Liver (tissue), 3 donors: ENCODE data around the gene ADARB1.

ENCODE experiments used
- FOXA1 ChIP-seq: IDR thresholded peaks from 2 replicates; pipeline ENCODE4 v1.6.1; 2016; ENCODE audit warnings: antibody characterized with exemption
- GABPA ChIP-seq, 2 donors: IDR thresholded peaks in 1 of 2; conservative IDR thresholded peaks in 1 of 2; 2 replicates each; pipeline ENCODE4 v1.6.1; 2016; ENCODE audit warnings: antibody characterized with exemption in 2 of 2, mild to moderate bottlenecking in 1 of 2, moderate library complexity in 1 of 2
- RAD21 ChIP-seq, 2 donors: IDR thresholded peaks; 2 replicates each; pipeline ENCODE4 v1.6.1; 2016; ENCODE audit warnings: antibody characterized with exemption in 2 of 2, mild to moderate bottlenecking in 2 of 2
- SP1 ChIP-seq: IDR thresholded peaks from 2 replicates; pipeline ENCODE4 v1.6.1; 2018; ENCODE audit warnings: antibody characterized with exemption, mild to moderate bottlenecking
- TF ChIP-seq, protein P1 (sequence below): fragments of 150-350 bp; IDR thresholded peaks from 2 replicates; pipeline ENCODE4 v1.5.1; 2017; ENCODE audit warnings: improper control_type of control experiment, low read depth, low read length; ENCODE audit not compliant: missing input control
- TF ChIP-seq, protein P2 (sequence below): IDR thresholded peaks from 2 replicates; pipeline ENCODE4 v1.6.1; 2016; ENCODE audit warnings: antibody characterized with exemption
- TF ChIP-seq, protein P3 (sequence below): IDR thresholded peaks from 2 replicates; pipeline ENCODE4 v1.6.1; 2016; ENCODE audit warnings: antibody characterized with exemption, mild to moderate bottlenecking
- TF ChIP-seq, protein P4 (sequence below): IDR thresholded peaks from 2 replicates; pipeline ENCODE4 v1.6.1; 2016; ENCODE audit warnings: antibody characterized with exemption
- donor health status: healthy.
- donor health status: healthy.

DNA sequence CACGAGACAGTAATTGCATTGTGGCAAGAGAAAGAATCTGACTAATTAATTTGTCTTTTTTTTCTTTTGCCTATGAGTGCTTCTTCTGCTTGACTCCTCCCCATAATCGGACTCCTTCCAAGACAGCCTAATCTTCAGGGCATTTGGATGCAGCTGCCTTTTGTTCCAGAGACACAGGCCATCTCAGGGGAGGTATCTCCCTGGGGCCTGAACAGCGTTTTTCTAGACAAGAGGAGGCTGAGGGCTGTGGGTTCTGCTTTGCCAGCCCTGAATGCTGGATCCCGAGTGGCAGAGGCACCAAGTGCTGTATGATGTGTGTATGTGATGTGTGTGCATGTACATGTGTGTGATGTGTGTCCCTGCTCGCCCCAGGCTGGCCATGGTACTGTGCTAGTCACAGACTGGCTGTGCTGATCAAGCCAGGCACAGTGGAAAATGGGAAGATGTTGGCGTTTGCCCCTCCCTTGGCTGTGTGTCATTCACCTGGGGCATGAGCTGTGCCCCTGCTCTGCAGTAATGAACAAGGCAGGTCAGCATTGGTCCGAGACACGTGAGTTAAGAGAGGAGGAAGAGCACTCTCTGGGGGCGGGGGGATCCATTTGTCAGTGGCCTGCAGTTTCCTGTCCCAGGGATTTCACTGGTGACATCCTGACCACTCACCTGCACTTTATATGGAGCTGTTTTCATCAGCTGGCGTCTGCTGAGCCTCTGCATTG lies 77.2 kb downstream of the ADARB1 start:
- TF ChIP-seq, protein P1, sequence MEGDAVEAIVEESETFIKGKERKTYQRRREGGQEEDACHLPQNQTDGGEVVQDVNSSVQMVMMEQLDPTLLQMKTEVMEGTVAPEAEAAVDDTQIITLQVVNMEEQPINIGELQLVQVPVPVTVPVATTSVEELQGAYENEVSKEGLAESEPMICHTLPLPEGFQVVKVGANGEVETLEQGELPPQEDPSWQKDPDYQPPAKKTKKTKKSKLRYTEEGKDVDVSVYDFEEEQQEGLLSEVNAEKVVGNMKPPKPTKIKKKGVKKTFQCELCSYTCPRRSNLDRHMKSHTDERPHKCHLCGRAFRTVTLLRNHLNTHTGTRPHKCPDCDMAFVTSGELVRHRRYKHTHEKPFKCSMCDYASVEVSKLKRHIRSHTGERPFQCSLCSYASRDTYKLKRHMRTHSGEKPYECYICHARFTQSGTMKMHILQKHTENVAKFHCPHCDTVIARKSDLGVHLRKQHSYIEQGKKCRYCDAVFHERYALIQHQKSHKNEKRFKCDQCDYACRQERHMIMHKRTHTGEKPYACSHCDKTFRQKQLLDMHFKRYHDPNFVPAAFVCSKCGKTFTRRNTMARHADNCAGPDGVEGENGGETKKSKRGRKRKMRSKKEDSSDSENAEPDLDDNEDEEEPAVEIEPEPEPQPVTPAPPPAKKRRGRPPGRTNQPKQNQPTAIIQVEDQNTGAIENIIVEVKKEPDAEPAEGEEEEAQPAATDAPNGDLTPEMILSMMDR: no peak
- TF ChIP-seq GABPA (IDR thresholded peaks at IDR 0.05 in 1 of 2, conservative IDR thresholded peaks at IDR 0.05 in 1 of 2): no peak
- TF ChIP-seq SP1: no peak
- TF ChIP-seq, protein P2, sequence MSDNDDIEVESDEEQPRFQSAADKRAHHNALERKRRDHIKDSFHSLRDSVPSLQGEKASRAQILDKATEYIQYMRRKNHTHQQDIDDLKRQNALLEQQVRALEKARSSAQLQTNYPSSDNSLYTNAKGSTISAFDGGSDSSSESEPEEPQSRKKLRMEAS: no peak
- TF ChIP-seq, protein P3, sequence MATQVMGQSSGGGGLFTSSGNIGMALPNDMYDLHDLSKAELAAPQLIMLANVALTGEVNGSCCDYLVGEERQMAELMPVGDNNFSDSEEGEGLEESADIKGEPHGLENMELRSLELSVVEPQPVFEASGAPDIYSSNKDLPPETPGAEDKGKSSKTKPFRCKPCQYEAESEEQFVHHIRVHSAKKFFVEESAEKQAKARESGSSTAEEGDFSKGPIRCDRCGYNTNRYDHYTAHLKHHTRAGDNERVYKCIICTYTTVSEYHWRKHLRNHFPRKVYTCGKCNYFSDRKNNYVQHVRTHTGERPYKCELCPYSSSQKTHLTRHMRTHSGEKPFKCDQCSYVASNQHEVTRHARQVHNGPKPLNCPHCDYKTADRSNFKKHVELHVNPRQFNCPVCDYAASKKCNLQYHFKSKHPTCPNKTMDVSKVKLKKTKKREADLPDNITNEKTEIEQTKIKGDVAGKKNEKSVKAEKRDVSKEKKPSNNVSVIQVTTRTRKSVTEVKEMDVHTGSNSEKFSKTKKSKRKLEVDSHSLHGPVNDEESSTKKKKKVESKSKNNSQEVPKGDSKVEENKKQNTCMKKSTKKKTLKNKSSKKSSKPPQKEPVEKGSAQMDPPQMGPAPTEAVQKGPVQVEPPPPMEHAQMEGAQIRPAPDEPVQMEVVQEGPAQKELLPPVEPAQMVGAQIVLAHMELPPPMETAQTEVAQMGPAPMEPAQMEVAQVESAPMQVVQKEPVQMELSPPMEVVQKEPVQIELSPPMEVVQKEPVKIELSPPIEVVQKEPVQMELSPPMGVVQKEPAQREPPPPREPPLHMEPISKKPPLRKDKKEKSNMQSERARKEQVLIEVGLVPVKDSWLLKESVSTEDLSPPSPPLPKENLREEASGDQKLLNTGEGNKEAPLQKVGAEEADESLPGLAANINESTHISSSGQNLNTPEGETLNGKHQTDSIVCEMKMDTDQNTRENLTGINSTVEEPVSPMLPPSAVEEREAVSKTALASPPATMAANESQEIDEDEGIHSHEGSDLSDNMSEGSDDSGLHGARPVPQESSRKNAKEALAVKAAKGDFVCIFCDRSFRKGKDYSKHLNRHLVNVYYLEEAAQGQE: no peak
- TF ChIP-seq, protein P4, sequence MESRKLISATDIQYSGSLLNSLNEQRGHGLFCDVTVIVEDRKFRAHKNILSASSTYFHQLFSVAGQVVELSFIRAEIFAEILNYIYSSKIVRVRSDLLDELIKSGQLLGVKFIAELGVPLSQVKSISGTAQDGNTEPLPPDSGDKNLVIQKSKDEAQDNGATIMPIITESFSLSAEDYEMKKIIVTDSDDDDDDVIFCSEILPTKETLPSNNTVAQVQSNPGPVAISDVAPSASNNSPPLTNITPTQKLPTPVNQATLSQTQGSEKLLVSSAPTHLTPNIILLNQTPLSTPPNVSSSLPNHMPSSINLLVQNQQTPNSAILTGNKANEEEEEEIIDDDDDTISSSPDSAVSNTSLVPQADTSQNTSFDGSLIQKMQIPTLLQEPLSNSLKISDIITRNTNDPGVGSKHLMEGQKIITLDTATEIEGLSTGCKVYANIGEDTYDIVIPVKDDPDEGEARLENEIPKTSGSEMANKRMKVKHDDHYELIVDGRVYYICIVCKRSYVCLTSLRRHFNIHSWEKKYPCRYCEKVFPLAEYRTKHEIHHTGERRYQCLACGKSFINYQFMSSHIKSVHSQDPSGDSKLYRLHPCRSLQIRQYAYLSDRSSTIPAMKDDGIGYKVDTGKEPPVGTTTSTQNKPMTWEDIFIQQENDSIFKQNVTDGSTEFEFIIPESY: no peak
- no peak for TF ChIP-seq RAD21 (IDR thresholded peaks at IDR 0.05)
- TF ChIP-seq FOXA1: no peak
